IPS-NIHi7 (cell line): Measurements from ENCODE around the gene TRPC3.

Experiments
- DNase-seq: peaks from one replicate; pipeline ENCODE4 v3.0.0; 2012; ENCODE audit warnings: mixed read lengths; ENCODE audit errors: extremely low spot score

Gene TRPC3

GRCh38 chr4:121873604-121874003 lies 78.3 kb downstream of the TRPC3 start:
- DNase-seq: no peak

DNA sequence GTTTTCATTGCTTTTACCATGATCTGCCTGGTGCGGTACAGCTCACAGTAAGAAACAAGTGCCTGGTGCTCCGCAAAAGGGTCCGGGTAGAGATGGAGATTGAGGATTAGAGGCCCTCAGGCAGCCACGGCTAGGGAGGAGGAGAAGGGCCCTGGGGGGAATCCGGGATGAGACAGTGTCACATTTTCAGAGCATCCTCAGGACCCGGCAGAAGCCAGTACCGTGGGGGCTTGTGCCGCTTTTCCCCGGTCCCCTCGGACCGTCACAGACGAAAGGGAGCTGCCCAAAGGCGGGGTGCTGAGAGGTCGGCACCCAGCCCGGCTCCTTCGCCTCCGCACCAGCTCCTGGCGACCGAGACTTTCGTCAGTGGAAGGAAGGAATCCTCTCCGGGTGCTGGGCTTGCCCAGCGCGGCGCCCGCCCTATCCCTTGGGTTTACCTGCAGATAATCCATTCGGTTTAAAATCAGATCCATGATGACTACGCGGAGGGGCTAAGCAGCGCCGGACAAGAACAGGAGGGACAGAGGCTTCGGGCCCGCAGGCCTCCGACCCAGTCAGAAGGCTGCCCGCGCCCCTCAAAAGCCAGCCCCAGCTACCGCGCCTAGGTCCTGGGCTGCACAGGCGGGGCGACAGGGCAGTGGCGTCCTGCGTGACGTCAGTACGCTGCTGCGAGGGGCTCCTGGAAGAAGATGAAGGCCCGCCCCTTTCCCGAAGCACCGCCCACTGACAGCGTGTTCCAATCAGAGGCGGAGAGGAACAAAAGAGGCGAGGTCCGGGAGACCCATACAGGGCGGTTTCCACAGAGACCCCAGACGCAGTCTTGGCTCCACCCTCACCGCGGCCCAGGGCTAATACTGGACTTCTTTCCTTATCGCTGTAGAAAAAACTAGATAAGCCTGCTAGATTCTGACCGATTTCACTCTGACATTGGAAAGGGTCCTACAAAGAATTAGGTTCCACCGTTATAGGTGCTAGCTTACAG lies 81.7 kb downstream of the TRPC3 start, which contains the start of gene BBS7:
Gene BBS7 (minus strand): TSS at position 634 of the 982 bp plus-strand sequence. CDS start 161 bp downstream, at position 473.
- peak; percentile 98 for DNase-seq

GRCh38 chr4:121863799-121864198 lies 88.1 kb downstream of the TRPC3 start:
- no peak for DNase-seq

DNA sequence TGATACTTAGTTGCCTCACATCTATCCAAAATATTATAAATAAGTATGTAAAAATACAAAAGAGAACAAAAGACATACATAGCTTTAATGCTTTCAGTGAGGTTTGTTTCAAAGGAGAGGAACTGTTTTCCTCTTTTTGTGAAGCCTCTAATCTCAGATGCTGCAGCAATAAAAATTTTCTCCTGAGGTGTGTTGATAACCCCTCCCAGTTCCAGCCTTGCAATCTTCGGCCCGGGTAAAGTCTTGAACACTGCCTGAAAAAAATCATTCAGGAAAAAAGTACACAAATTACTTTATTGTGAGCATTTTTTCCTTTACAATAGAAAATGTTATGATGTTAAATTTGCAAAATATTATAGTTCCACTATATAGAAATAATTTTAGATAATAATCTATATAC lies 90.4 kb downstream of the TRPC3 start:
- DNase-seq: no peak

DNA sequence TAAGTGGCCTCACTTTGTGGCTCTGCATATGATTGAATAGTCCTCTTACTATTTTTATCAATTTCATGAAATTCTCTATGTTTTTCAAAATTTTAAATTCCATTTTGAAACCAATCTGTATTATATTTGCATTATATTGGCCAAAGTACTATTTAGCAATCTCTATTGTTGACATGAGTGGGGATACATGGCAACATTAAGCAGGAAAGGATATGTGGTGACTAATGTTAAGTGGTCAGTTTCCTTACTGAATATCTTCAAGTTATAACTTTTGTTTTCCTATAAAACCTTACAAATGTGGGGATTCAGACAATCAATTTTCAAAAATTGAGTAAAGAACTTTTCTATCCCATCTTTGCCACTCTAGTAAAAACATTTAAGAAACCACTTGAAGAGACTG lies 91.7 kb downstream of the TRPC3 start:
- DNase-seq: no peak

- no peak for DNase-seq
Observed at GRCh38 chr4:121851354-121851753, 100.5 kb downstream of the TRPC3 start.

- DNase-seq: no peak
Observed at GRCh38 chr4:121846662-121847061, 105.2 kb downstream of the TRPC3 start.

GRCh38 chr4:121842862-121843261 lies 109.0 kb downstream of the TRPC3 start:
- DNase-seq: no peak

GRCh38 chr4:121838136-121838535 lies 113.7 kb downstream of the TRPC3 start:
- no peak for DNase-seq

GRCh38 chr4:121829511-121829910 lies 122.3 kb downstream of the TRPC3 start:
- DNase-seq: no peak
